SK-N-MC (cell line): ENCODE data around the gene SERPINA3.

Source experiments
- EZH2 ChIP-seq: fragments of 200-600 bp; sonication (generic); IDR thresholded peaks from one replicate; pipeline ENCODE4 v1.6.1; 2017; ENCODE audit warnings: antibody characterized with exemption
- POLR2AphosphoS5 ChIP-seq: IDR thresholded peaks from 2 replicates; pipeline ENCODE4 v1.6.1; 2012; ENCODE audit warnings: mild to moderate bottlenecking, low read depth, low read length, borderline replicate concordance

- TF ChIP-seq EZH2 = no peak
- no peak for TF ChIP-seq POLR2AphosphoS5
Measured at GRCh38 chr14:94571395-94571794, 40.8 kb upstream of the SERPINA3 start.
